Colonic mucosa (tissue), 4 donors: ENCODE measurements around the gene SLC7A6. TPM values are rescaled to one million over a fixed set of nuclear protein-coding genes. Genes with fewer than 3 reads are reported as not detected.

Source experiments
- DNase-seq: peaks from one replicate; pipeline ENCODE4 v3.0.0-alpha.2; 2020
- H3K27ac ChIP-seq: fragments of 200-600 bp; one replicate; pipeline ENCODE4 v1.8.0; 2021
- H3K27me3 ChIP-seq: fragments of 200-600 bp; one replicate; pipeline ENCODE4 v1.8.0; 2021
- H3K36me3 ChIP-seq: fragments of 200-600 bp; one replicate; pipeline ENCODE4 v1.8.0; 2021
- H3K4me1 ChIP-seq: fragments of 200-600 bp; one replicate; pipeline ENCODE4 v1.8.0; 2021; ENCODE audit warnings: mild to moderate bottlenecking
- H3K4me3 ChIP-seq: fragments of 200-600 bp; one replicate; pipeline ENCODE4 v1.8.0; 2021
- H3K9ac ChIP-seq, 2 donors: one replicate each; pipeline ENCODE4 v1.7.0; 2013; ENCODE audit warnings: control low read depth in 2 of 2, low read depth in 2 of 2, low read length in 2 of 2
- H3K9me3 ChIP-seq: fragments of 200-600 bp; one replicate; pipeline ENCODE4 v1.8.0; 2021
- CTCF ChIP-seq: fragments of 200-600 bp; IDR thresholded peaks from one replicate; pipeline ENCODE4 v1.8.0; 2022; ENCODE audit warnings: antibody characterized with exemption, mild to moderate bottlenecking
- intact Hi-C: fragments of 100-400 bp; cut with DNase I; formaldehyde crosslinking; loops from one replicate; pipeline ENCODE4 v1.14.1; 2022
- total RNA-seq, 2 donors: library from RNA; stranded (reverse); fragmentation: NEBNext Ultra II Directional in 1 of 2; extraction: Animal tissue kit (Norgen Biotek cat#: 25700) in 1 of 2; gene quantifications; one replicate each; pipeline ENCODE4 v1.2.1, GENCODE V29; 2021
- donor health status: healthy.
- donor health status: DM: no; HTN: no; CAD: no.
- donor health status: DM: no; HTN: no; CAD: no.

The SLC7A6 gene
- total RNA-seq, 2 donors from 2014 or later, result 22.0 to 42.2 TPM

- Histone ChIP-seq H3K9ac (peak overlapping the region; percentile 4 to 19), H3K27me3 (no peaks in the 10 kb centered on the region), H3K36me3 (no peaks in the 10 kb centered on the region), H3K9me3 (no peaks in the 10 kb centered on the region), H3K4me3 (no peak overlapping the region), H3K4me1 (no peaks in the 10 kb centered on the region), H3K27ac (no peak overlapping the region)
- TF ChIP-seq CTCF, result no peak
- DNase-seq, result no peak
- intact Hi-C loops, result no loop called here
Observed at GRCh38 chr16:68281368-68282063, 17.2 kb downstream of the SLC7A6 start.

GRCh38 chr16:68282064-68282452 is 17.7 kb downstream of the SLC7A6 start:
- no peak overlapping the region for H3K9ac ChIP-seq
- intact Hi-C loops, result no loop called here
- no peak overlapping the region for H3K27ac ChIP-seq
- H3K27me3 ChIP-seq, result no peaks in the 10 kb centered on the region
- H3K4me3 ChIP-seq, result no peak overlapping the region
- H3K36me3 ChIP-seq, result no peaks in the 10 kb centered on the region
- DNase-seq, result no peak
- peaks cover 2% of the 10 kb centered on the region for H3K4me1 ChIP-seq
- H3K9me3 ChIP-seq, result no peaks in the 10 kb centered on the region
- TF ChIP-seq CTCF, result no peak

- Histone ChIP-seq H3K4me3 (no peak overlapping the region), H3K9ac (peak overlapping the region in 1 of 2 donors; percentile 55), H3K36me3 (no peaks in the 10 kb centered on the region), H3K9me3 (no peaks in the 10 kb centered on the region), H3K27me3 (no peaks in the 10 kb centered on the region), H3K27ac (peak overlapping the region; percentile 9), H3K4me1 (peaks cover 5% of the 10 kb centered on the region)
- TF ChIP-seq CTCF, result no peak
- no peak for DNase-seq
- intact Hi-C loops, result no loop called here
Observed at GRCh38 chr16:68283346-68283745, 19.0 kb downstream of the SLC7A6 start.

- Histone ChIP-seq H3K9ac (peak overlapping the region; percentile 5 to 55), H3K9me3 (no peaks in the 10 kb centered on the region), H3K27ac (peak overlapping the region; percentile 9), H3K4me3 (no peak overlapping the region), H3K36me3 (no peaks in the 10 kb centered on the region), H3K27me3 (no peaks in the 10 kb centered on the region), H3K4me1 (peaks cover 5% of the 10 kb centered on the region)
- intact Hi-C loops, result no loop called here
- no peak for TF ChIP-seq CTCF
- no peak for DNase-seq
Observed at GRCh38 chr16:68283801-68284598, 19.7 kb downstream of the SLC7A6 start.

- no peak overlapping the region for H3K9ac ChIP-seq
- H3K36me3 ChIP-seq, result no peaks in the 10 kb centered on the region
- no peaks in the 10 kb centered on the region for H3K9me3 ChIP-seq
- peaks cover 7% of the 10 kb centered on the region for H3K4me1 ChIP-seq
- no peak for DNase-seq
- TF ChIP-seq CTCF, result no peak
- H3K4me3 ChIP-seq, result no peak overlapping the region
- no peaks in the 10 kb centered on the region for H3K27me3 ChIP-seq
- H3K27ac ChIP-seq, result peak overlapping the region; percentile 11
- intact Hi-C loops, result no loop called here
Observed at GRCh38 chr16:68284847-68285246, 20.5 kb downstream of the SLC7A6 start.
